Naive thymus-derived CD4-positive, alpha-beta T cell (primary cell): Measurements from ENCODE around the gene IFITM2. TPM values are rescaled to one million over a fixed set of nuclear protein-coding genes. Genes with fewer than 3 reads are reported as not detected.
"Not testable (repeated sequence)": the region's sequence is repeated elsewhere in the genome, so short reads cannot be mapped to it uniquely, and the experiment has no call there.

Experiments used
- ATAC-seq: fragments of 150-1000 bp; cut with Tn5 transposase; 2 replicates; pipeline ENCODE4 v1.10.0; 2021; ENCODE audit warnings: mild to moderate bottlenecking, moderate library complexity
- CTCF ChIA-PET: fragments of 350-600 bp; sonication (Branson Sonifier 250); formaldehyde crosslinking; loops from one replicate; lab custom pipeline; 2021; ENCODE audit warnings: antibody characterized with exemption; lab: Charles Lee
- POLR2A ChIA-PET: fragments of 350-600 bp; sonication (Branson Sonifier 250); formaldehyde crosslinking; loops from one replicate; lab custom pipeline; 2021; ENCODE audit warnings: antibody characterized with exemption, inconsistent platforms; lab: Charles Lee
- DNase-seq, 9 donors: peaks; one replicate each; pipeline versions ENCODE4 v3.0.0 to v3.0.0-alpha.2; 2020 to 2022; ENCODE audit warnings: mixed read lengths in 1 of 9
- H3K27ac ChIP-seq: one replicate; pipeline ENCODE4 v1.7.0; 2013; ENCODE audit warnings: mild to moderate bottlenecking, low read depth, low read length, moderate library complexity
- H3K27me3 ChIP-seq, 2 donors: one replicate each; pipeline ENCODE4 v1.7.0; 2013; ENCODE audit warnings: low read length in 2 of 2, mild to moderate bottlenecking in 2 of 2, moderate library complexity in 2 of 2; ENCODE audit not compliant: control insufficient read depth in 2 of 2, insufficient read depth in 2 of 2
- H3K36me3 ChIP-seq, 3 experiments: 1 replicate in 2 of 3; 2 replicates in 1 of 3; pipeline ENCODE4 v1.7.0; 2013; ENCODE audit warnings: low read length in 3 of 3, mild to moderate bottlenecking in 3 of 3, moderate library complexity in 1 of 3; ENCODE audit not compliant: insufficient read depth in 3 of 3, control insufficient read depth in 2 of 3
- H3K4me1 ChIP-seq, 2 donors: one replicate each; pipeline ENCODE4 v1.7.0; 2013; ENCODE audit warnings: low read length in 2 of 2, mild to moderate bottlenecking in 2 of 2, moderate library complexity in 1 of 2; ENCODE audit not compliant: control insufficient read depth in 2 of 2, insufficient read depth in 2 of 2
- H3K4me3 ChIP-seq: 2 replicates; pipeline ENCODE4 v1.7.0; 2013; ENCODE audit warnings: mild to moderate bottlenecking, low read length
- H3K9me3 ChIP-seq, 3 experiments: 1 replicate in 2 of 3; 2 replicates in 1 of 3; pipeline ENCODE4 v1.7.0; 2013; ENCODE audit warnings: low read length in 3 of 3; ENCODE audit not compliant: control insufficient read depth in 2 of 3
- H3K27ac Mint-ChIP-seq, 9 donors: one replicate each; pipeline ENCODE4 v1.8.0; 2020 to 2022; ENCODE audit warnings: mixed read lengths in 9 of 9, mild to moderate bottlenecking in 8 of 9, moderate library complexity in 5 of 9, inconsistent platforms in 2 of 9
- H3K27me3 Mint-ChIP-seq, 5 donors: one replicate each; pipeline ENCODE4 v1.8.0; 2021 to 2022; ENCODE audit warnings: mixed read lengths in 5 of 5, mild to moderate bottlenecking in 1 of 5
- H3K36me3 Mint-ChIP-seq, 5 donors: one replicate each; pipeline ENCODE4 v1.8.0; 2020 to 2022; ENCODE audit warnings: mixed read lengths in 5 of 5, mild to moderate bottlenecking in 3 of 5, inconsistent platforms in 1 of 5
- H3K4me1 Mint-ChIP-seq, 7 donors: one replicate each; pipeline ENCODE4 v1.8.0; 2020 to 2022; ENCODE audit warnings: mixed read lengths in 7 of 7, mild to moderate bottlenecking in 3 of 7, inconsistent platforms in 1 of 7
- H3K4me3 Mint-ChIP-seq, 10 donors: one replicate each; pipeline ENCODE4 v1.8.0; 2020 to 2022; ENCODE audit warnings: mild to moderate bottlenecking in 10 of 10, mixed read lengths in 10 of 10, moderate library complexity in 6 of 10, inconsistent platforms in 2 of 10
- H3K9me3 Mint-ChIP-seq, 11 donors: one replicate each; pipeline ENCODE4 v1.8.0; 2020 to 2022; ENCODE audit warnings: mixed read lengths in 11 of 11, mild to moderate bottlenecking in 4 of 11, inconsistent platforms in 1 of 11, moderate library complexity in 1 of 11
- intact Hi-C, 2 donors: fragments of 100-400 bp; cut with micrococcal nuclease; formaldehyde crosslinking; loops; one replicate each; pipeline ENCODE4 v1.15.1; 2023
- polyA plus RNA-seq, 2 donors: library from polyadenylated mRNA; unstranded; fragments of 300-500 nt; fragmentation: Illumina TruSeq; gene quantifications; one replicate each; pipeline ENCODE4 v1.2.3, GENCODE V29; 2021
- total RNA-seq, 6 experiments: library from RNA in 5 of 6; stranded (reverse) in 5 of 6; gene quantifications; 1 replicate in 5 of 6; 2 replicates in 1 of 6; pipeline ENCODE4 v1.2.3 and lab custom pipeline; 2021 to 2026

IFITM2 gene
- total and polyA plus RNA-seq, 7 experiments from 2014 or later: 143 to 3,315 (median 530) TPM

- Mint-ChIP-seq H3K27ac (no peak overlapping the region), H3K27me3 (peaks cover 0 to 14% (median 0%) of the 10 kb centered on the region in 5 donors), H3K4me3 (no peak overlapping the region), H3K9me3 (no peaks in the 10 kb centered on the region), H3K4me1 (peaks cover 14 to 26% (median 22%) of the 10 kb centered on the region in 7 donors), H3K36me3 (peaks cover 0 to 1% (median 0%) of the 10 kb centered on the region in 5 donors)
- Histone ChIP-seq H3K9me3 (no peaks in the 10 kb centered on the region), H3K4me1 (peaks cover 0 to 7% of the 10 kb centered on the region in 2 donors), H3K27me3 (no peaks in the 10 kb centered on the region), H3K27ac (no peak overlapping the region), H3K36me3 (no peaks in the 10 kb centered on the region), H3K4me3 (no peak overlapping the region)
- ChIA-PET POLR2A (interaction anchor here (1.1 to 1.2 kb wide), 2 partner anchors 13 to 17 kb away, joined by 3 to 5 read pairs; no protein-coding TSS in a partner anchor), CTCF (no interaction called here)
- ATAC-seq (no peak), DNase-seq (no peak)
- intact Hi-C loops: no loop called here
These were observed 38.9 kb downstream of the IFITM2 start for GRCh38 chr11:346529-346928.

GRCh38 chr11:349270-349954, 41.8 kb downstream of the IFITM2 start:
- H3K4me1 ChIP-seq, H3K4me3 ChIP-seq, H3K9me3 Mint-ChIP-seq, H3K27ac ChIP-seq, intact Hi-C loops, H3K27me3 ChIP-seq, H3K9me3 ChIP-seq, DNase-seq, H3K36me3 ChIP-seq, H3K36me3 Mint-ChIP-seq, ATAC-seq, H3K4me3 Mint-ChIP-seq: not testable (repeated sequence)
- peaks cover 31 to 40% (median 38%) of the 10 kb centered on the region in 7 donors for H3K4me1 Mint-ChIP-seq
- ChIA-PET CTCF (interaction anchor here (0.9 to 1.8 kb wide), 3 partner anchors 12 to 37 kb away, joined by 3 to 9 read pairs (median 3); no protein-coding TSS in a partner anchor), POLR2A (interaction anchor here (0.7 to 2.4 kb wide), 8 partner anchors 9 to 35 kb away, joined by 3 to 9 read pairs (median 4); partner anchors contain the start of gene IFITM1)
- H3K27me3 Mint-ChIP-seq: peaks cover 0 to 11% (median 0%) of the 10 kb centered on the region in 5 donors
- peak overlapping the region in 1 of 9 donors; percentile 10 for H3K27ac Mint-ChIP-seq

GRCh38 chr11:350033-350722, 42.6 kb downstream of the IFITM2 start:
- H3K36me3 Mint-ChIP-seq, H3K9me3 ChIP-seq, H3K4me3 ChIP-seq, H3K4me1 ChIP-seq, H3K9me3 Mint-ChIP-seq, H3K36me3 ChIP-seq, H3K27me3 ChIP-seq, H3K27me3 Mint-ChIP-seq, H3K27ac ChIP-seq, POLR2A ChIA-PET, CTCF ChIA-PET, intact Hi-C loops, DNase-seq: not testable (repeated sequence)
- Mint-ChIP-seq H3K4me1 (peaks cover 32 to 46% (median 45%) of the 10 kb centered on the region in 7 donors), H3K4me3 (peak overlapping the region in 3 of 10 donors; percentile 20 to 45 (median 22)), H3K27ac (peak overlapping the region in 8 of 9 donors; percentile 33 to 75 (median 60))
- ATAC-seq: peak; percentile 12

- peaks cover 0 to 7% (median 0%) of the 10 kb centered on the region in 5 donors for H3K27me3 Mint-ChIP-seq
- H3K4me3 Mint-ChIP-seq: peak overlapping the region in 5 of 10 donors; percentile 20 to 45 (median 22)
- Histone ChIP-seq H3K27ac (no peak overlapping the region), H3K36me3 (no peaks in the 10 kb centered on the region), H3K4me3 (no peak overlapping the region), H3K27me3 (no peaks in the 10 kb centered on the region), H3K4me1 (peaks cover 9 to 15% of the 10 kb centered on the region in 2 donors), H3K9me3 (no peaks in the 10 kb centered on the region)
- H3K4me1 Mint-ChIP-seq: peaks cover 33 to 49% (median 48%) of the 10 kb centered on the region in 7 donors
- ChIA-PET CTCF (no interaction called here), POLR2A (no interaction called here)
- peak overlapping the region in 8 of 9 donors; percentile 33 to 75 (median 56) for H3K27ac Mint-ChIP-seq
- no peaks in the 10 kb centered on the region for H3K36me3 Mint-ChIP-seq
- H3K9me3 Mint-ChIP-seq: peaks cover 0 to 3% (median 0%) of the 10 kb centered on the region in 11 donors
- ATAC-seq: peak; percentile 50
- DNase-seq: no peak
- intact Hi-C loops: no loop called here
These were observed 43.2 kb downstream of the IFITM2 start for GRCh38 chr11:350723-351255.

GRCh38 chr11:351411-351810, 43.8 kb downstream of the IFITM2 start:
- POLR2A ChIA-PET: no interaction called here
- Mint-ChIP-seq H3K9me3 (peaks cover 0 to 3% (median 0%) of the 10 kb centered on the region in 11 donors), H3K27ac (peak overlapping the region in 5 of 9 donors; percentile 1 to 64 (median 33)), H3K27me3 (peaks cover 0 to 3% (median 0%) of the 10 kb centered on the region in 5 donors), H3K36me3 (no peaks in the 10 kb centered on the region), H3K4me1 (peaks cover 33 to 49% (median 48%) of the 10 kb centered on the region in 7 donors), H3K4me3 (peak overlapping the region in 2 of 10 donors; percentile 22 to 27)
- H3K9me3 ChIP-seq: no peaks in the 10 kb centered on the region
- H3K36me3 ChIP-seq: no peaks in the 10 kb centered on the region
- no peak for ATAC-seq
- H3K27me3 ChIP-seq: no peaks in the 10 kb centered on the region
- CTCF ChIA-PET: no interaction called here
- intact Hi-C loops: no loop called here
- no peak overlapping the region for H3K27ac ChIP-seq
- no peak for DNase-seq
- peaks cover 9 to 16% of the 10 kb centered on the region in 2 donors for H3K4me1 ChIP-seq
- no peak overlapping the region for H3K4me3 ChIP-seq

GRCh38 chr11:352456-353031, 44.9 kb downstream of the IFITM2 start:
- H3K36me3 Mint-ChIP-seq: no peaks in the 10 kb centered on the region

More at GRCh38 chr11:352456-353031, 44.9 kb downstream of the IFITM2 start:
- CTCF ChIA-PET: interaction anchor here (3.4 kb wide), 1 partner anchor 36 kb away, joined by 36 read pairs; no protein-coding TSS in a partner anchor
- Histone ChIP-seq H3K9me3 (no peaks in the 10 kb centered on the region), H3K27me3 (no peaks in the 10 kb centered on the region), H3K36me3 (no peaks in the 10 kb centered on the region), H3K4me1 (peaks cover 9 to 16% of the 10 kb centered on the region in 2 donors), H3K27ac (peak overlapping the region; percentile 7), H3K4me3 (no peak overlapping the region)
- Mint-ChIP-seq H3K27me3 (peaks cover 0 to 2% (median 0%) of the 10 kb centered on the region in 5 donors), H3K9me3 (peaks cover 0 to 3% (median 0%) of the 10 kb centered on the region in 11 donors), H3K4me3 (peak overlapping the region in 1 of 10 donors; percentile 5), H3K4me1 (peaks cover 33 to 49% (median 48%) of the 10 kb centered on the region in 7 donors), H3K27ac (peak overlapping the region in 6 of 9 donors; percentile 83 to 99 (median 94))
- no peak for DNase-seq
- intact Hi-C loops: loop anchor here in 1 of 2 donors (2.0 kb wide), 1 partner anchor 16 kb away; no protein-coding TSS in a partner anchor
- POLR2A ChIA-PET: interaction anchor here (1.0 to 1.4 kb wide), 4 partner anchors 19 to 73 kb away, joined by 3 to 4 read pairs (median 3); no protein-coding TSS in a partner anchor
- no peak for ATAC-seq
